Measurements from ENCODE around the gene PLCB1. TPM values are rescaled to one million over a fixed set of nuclear protein-coding genes. Genes with fewer than 3 reads are reported as not detected.

PLCB1 gene
- total RNA-seq, 4 donors from 2014 or later, result 72.9 to 115 (median 76.3) TPM

DNA sequence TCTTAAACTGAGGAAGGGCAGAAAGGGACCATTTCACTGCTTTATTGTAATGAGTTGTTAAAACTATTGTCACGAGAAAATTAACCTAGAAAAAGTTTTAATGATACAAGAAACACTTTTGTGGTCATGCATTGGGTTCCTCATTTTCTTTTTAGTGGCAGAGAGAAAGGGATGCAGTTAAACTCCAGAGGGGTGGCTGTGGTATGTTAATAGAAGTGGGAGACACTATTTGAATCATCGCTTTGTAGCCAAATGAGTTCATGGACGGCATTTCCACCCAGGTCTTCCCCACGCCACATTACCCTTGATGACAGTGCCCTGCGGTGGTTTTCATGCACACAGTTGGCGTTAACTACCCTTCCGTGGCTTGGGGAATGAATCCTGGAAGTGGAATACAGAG, 235.6 kb downstream of the PLCB1 start:
- Histone ChIP-seq H3K4me1 (peaks cover 0 to 5% (median 2%) of the 10 kb centered on the region in 4 donors), H3K27me3 (no peaks in the 10 kb centered on the region), H3K4me3 (no peak overlapping the region), H3K9me3 (no peaks in the 10 kb centered on the region), H3K27ac (replicated peaks in 1 of 4) (no peak overlapping the region), H3K36me3 (no peaks in the 10 kb centered on the region)
- no peak for DNase-seq (ENCODE audit: extremely low spot score)
- intact Hi-C loops (cut with DNase I), result no loop called here
- TF ChIP-seq EP300 (IDR thresholded peaks at IDR 0.05), result no peak
- TF ChIP-seq, protein P1, sequence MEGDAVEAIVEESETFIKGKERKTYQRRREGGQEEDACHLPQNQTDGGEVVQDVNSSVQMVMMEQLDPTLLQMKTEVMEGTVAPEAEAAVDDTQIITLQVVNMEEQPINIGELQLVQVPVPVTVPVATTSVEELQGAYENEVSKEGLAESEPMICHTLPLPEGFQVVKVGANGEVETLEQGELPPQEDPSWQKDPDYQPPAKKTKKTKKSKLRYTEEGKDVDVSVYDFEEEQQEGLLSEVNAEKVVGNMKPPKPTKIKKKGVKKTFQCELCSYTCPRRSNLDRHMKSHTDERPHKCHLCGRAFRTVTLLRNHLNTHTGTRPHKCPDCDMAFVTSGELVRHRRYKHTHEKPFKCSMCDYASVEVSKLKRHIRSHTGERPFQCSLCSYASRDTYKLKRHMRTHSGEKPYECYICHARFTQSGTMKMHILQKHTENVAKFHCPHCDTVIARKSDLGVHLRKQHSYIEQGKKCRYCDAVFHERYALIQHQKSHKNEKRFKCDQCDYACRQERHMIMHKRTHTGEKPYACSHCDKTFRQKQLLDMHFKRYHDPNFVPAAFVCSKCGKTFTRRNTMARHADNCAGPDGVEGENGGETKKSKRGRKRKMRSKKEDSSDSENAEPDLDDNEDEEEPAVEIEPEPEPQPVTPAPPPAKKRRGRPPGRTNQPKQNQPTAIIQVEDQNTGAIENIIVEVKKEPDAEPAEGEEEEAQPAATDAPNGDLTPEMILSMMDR (IDR thresholded peaks at IDR 0.05), result no peak
- no peak for TF ChIP-seq POLR2AphosphoS5 (IDR thresholded peaks at IDR 0.05)
- TF ChIP-seq POLR2A (IDR thresholded peaks at IDR 0.05; ENCODE audit: low read depth), result no peak
- 68% methylated on average over 7 of the region's 7 CpGs for WGBS

DNA sequence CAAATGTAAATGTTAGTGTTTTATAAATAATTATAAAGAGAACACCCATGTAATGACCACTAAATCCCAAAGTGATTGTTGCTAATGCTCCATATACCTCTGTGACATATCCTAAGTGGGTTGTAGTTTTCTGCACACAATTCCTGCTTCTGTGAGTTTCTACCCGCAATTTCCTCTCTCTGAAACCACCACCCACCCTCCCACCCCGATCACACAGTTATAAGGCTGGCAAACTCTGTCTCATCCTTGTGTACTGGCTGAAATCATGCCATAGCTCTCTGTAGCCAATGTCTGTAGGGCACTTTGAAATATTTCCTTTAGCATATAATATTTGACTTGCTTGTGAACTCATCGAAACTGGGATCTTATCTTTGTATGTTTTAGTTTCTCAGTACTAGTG, 236.6 kb downstream of the PLCB1 start:
- intact Hi-C loops (cut with DNase I), result no loop called here
- Histone ChIP-seq H3K4me3 (no peak overlapping the region), H3K9me3 (no peaks in the 10 kb centered on the region), H3K27ac (replicated peaks in 1 of 4) (no peak overlapping the region), H3K4me1 (peaks cover 0 to 6% (median 2%) of the 10 kb centered on the region in 4 donors), H3K27me3 (no peaks in the 10 kb centered on the region), H3K36me3 (no peaks in the 10 kb centered on the region)
- TF ChIP-seq POLR2A (IDR thresholded peaks at IDR 0.05; ENCODE audit: low read depth), result no peak
- TF ChIP-seq, protein P1 (IDR thresholded peaks at IDR 0.05), result no peak
- TF ChIP-seq EP300 (IDR thresholded peaks at IDR 0.05), result no peak
- TF ChIP-seq POLR2AphosphoS5 (IDR thresholded peaks at IDR 0.05), result no peak
- no peak for DNase-seq (ENCODE audit: extremely low spot score)
- 84% methylated on average over 3 of the region's 3 CpGs for WGBS

DNA sequence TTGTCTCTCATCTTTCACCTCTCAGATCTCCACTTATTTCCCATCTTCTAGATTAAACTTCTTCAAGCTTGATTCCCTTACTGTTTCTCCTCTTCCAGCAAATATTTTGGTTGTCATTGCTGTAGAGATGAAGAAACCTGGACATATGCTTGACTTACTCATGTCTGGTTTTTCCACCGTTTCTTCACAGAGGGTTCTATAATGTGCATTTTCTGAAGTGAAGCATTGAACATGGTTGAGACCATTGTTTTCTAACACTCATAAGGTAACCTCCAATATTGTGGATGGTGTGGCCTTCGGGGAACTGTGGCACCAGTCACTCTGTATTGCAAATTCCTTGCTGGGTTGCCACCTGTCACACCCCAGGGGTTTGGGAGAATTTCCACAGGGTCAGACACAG, 237.2 kb downstream of the PLCB1 start:
- no peaks in the 10 kb centered on the region for H3K36me3 ChIP-seq
- intact Hi-C loops (cut with DNase I), result no loop called here
- peaks cover 0 to 7% (median 3%) of the 10 kb centered on the region in 4 donors for H3K4me1 ChIP-seq
- H3K27me3 ChIP-seq, result no peaks in the 10 kb centered on the region
- 94% methylated on average over 2 of the region's 2 CpGs for WGBS
- no peak for TF ChIP-seq POLR2A (IDR thresholded peaks at IDR 0.05; ENCODE audit: low read depth)
- no peak for TF ChIP-seq POLR2AphosphoS5 (IDR thresholded peaks at IDR 0.05)
- TF ChIP-seq EP300 (IDR thresholded peaks at IDR 0.05), result no peak
- TF ChIP-seq, protein P1 (IDR thresholded peaks at IDR 0.05), result no peak
- DNase-seq (ENCODE audit: extremely low spot score), result no peak
- H3K9me3 ChIP-seq, result no peaks in the 10 kb centered on the region
- H3K27ac ChIP-seq (replicated peaks in 1 of 4), result no peak overlapping the region
- no peak overlapping the region for H3K4me3 ChIP-seq

DNA sequence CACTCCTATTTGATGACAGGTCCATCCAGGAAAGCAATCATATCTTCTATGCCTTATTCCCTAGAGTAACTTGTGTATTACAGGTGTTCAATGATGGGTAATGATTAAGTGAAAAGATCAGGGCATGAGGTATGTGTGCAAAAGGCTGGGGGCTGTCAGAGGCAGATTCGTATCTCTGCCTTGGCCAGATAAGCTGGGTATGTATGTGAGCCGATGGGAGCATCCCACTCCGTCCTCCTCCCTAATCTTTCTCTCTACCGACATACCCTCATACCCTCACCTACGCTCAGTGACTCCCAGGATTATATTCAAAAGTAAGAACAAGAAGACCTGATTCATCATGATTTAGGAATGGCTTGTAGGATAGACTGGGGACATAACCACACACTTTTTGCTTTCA, 238.7 kb downstream of the PLCB1 start:
- Histone ChIP-seq H3K27me3 (no peaks in the 10 kb centered on the region), H3K27ac (replicated peaks in 1 of 4) (no peak overlapping the region), H3K4me1 (peaks cover 0 to 22% (median 15%) of the 10 kb centered on the region in 4 donors), H3K4me3 (no peak overlapping the region), H3K9me3 (no peaks in the 10 kb centered on the region), H3K36me3 (no peaks in the 10 kb centered on the region)
- whole genome bisulfite sequencing, result 94% methylated on average over 5 of the region's 5 CpGs
- TF ChIP-seq, protein P1 (IDR thresholded peaks at IDR 0.05), result no peak
- TF ChIP-seq POLR2AphosphoS5 (IDR thresholded peaks at IDR 0.05) (no peak), POLR2A (IDR thresholded peaks at IDR 0.05; ENCODE audit: low read depth) (no peak), EP300 (IDR thresholded peaks at IDR 0.05) (no peak)
- DNase-seq (ENCODE audit: extremely low spot score), result no peak
- intact Hi-C loops (cut with DNase I), result loop anchor here (10.0 kb wide), 1 partner anchor 156 kb away; no protein-coding TSS in a partner anchor

DNA sequence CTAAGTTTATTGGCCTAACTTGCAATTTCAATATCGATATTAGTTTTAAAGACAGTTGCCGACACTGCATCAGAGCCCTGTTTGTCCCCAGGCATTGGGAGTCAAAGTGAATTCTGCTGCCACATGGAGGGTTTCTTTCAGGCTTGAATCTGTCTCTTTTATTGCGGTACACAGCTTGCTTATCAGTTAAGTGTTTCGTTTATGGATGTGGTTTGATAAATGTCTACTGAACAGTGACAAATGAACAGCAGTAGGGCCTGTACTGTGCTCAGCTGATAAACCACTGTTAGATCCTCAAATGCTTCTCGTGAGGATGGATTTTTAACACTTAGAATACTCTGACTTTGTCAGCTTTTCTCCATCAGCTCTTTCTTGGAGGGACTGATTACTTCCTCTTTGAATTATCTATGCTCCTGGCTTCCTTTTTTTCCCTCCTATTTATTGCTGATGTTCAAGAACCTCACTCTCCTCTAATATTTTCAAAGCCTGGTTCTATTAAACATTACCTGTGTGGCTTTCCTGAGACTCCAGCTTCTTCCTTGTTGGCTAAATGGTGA, 240.8 kb downstream of the PLCB1 start:
- no peaks in the 10 kb centered on the region for H3K36me3 ChIP-seq
- no peaks in the 10 kb centered on the region for H3K27me3 ChIP-seq
- peaks cover 0 to 35% (median 26%) of the 10 kb centered on the region in 4 donors for H3K4me1 ChIP-seq
- WGBS, result 84% methylated on average over 5 of the region's 5 CpGs
- no peak overlapping the region for H3K4me3 ChIP-seq
- intact Hi-C loops (cut with DNase I), result loop anchor here (10.0 kb wide), 1 partner anchor 158 kb away; no protein-coding TSS in a partner anchor
- TF ChIP-seq EP300 (IDR thresholded peaks at IDR 0.05) (no peak), POLR2AphosphoS5 (IDR thresholded peaks at IDR 0.05) (no peak), POLR2A (IDR thresholded peaks at IDR 0.05; ENCODE audit: low read depth) (no peak)
- TF ChIP-seq, protein P1 (IDR thresholded peaks at IDR 0.05), result no peak
- H3K27ac ChIP-seq (replicated peaks in 1 of 4), result no peak overlapping the region
- H3K9me3 ChIP-seq, result no peaks in the 10 kb centered on the region
- no peak for DNase-seq (ENCODE audit: extremely low spot score)

All from esophagus muscularis mucosa (tissue), 4 donors.